Common myeloid progenitor, CD34-positive (primary cell): ENCODE measurements around the gene MLLT10.

ENCODE experiments used
- CTCF ChIA-PET: fragments of 350-600 bp; sonication (Branson Sonifier 250); formaldehyde crosslinking; loops from one replicate; lab custom pipeline; 2021; ENCODE audit warnings: antibody characterized with exemption; lab: Charles Lee
- POLR2A ChIA-PET: fragments of 350-600 bp; sonication (Branson Sonifier 250); formaldehyde crosslinking; loops from one replicate; lab custom pipeline; 2021; ENCODE audit warnings: antibody characterized with exemption; lab: Charles Lee
- DNase-seq, 3 donors: peaks; one replicate each; pipeline versions ENCODE4 v3.0.0 to v3.0.0-alpha.2; 2013
- H3K27ac ChIP-seq, 2 experiments: 1 replicate in 1 of 2; 2 replicates in 1 of 2; pipeline ENCODE4 v1.7.0; 2013; ENCODE audit warnings: inconsistent platforms in 2 of 2, low read length in 2 of 2, mild to moderate bottlenecking in 2 of 2, low read depth in 1 of 2, moderate library complexity in 1 of 2; ENCODE audit not compliant: severe bottlenecking in 2 of 2, insufficient read depth in 1 of 2, poor library complexity in 1 of 2
- H3K27me3 ChIP-seq, 5 experiments: replicated peaks in 2 of 5; 1 replicate in 3 of 5; 2 replicates in 2 of 5; pipeline versions ENCODE4 v1.6.1 to v1.7.0; 2013; ENCODE audit warnings: low read length in 4 of 5, mild to moderate bottlenecking in 2 of 5, moderate library complexity in 2 of 5, inconsistent platforms in 1 of 5; ENCODE audit not compliant: insufficient read depth in 5 of 5, control insufficient read depth in 4 of 5
- H3K36me3 ChIP-seq, 4 experiments: 1 replicate in 2 of 4; 2 replicates in 2 of 4; pipeline versions ENCODE4 v1.6.1 to v1.7.0; 2013; ENCODE audit warnings: low read length in 3 of 4, control low read depth in 1 of 4, mild to moderate bottlenecking in 1 of 4; ENCODE audit not compliant: control insufficient read depth in 4 of 4, insufficient read depth in 4 of 4
- H3K4me1 ChIP-seq, 4 experiments: 1 replicate in 3 of 4; 2 replicates in 1 of 4; pipeline versions ENCODE4 v1.6.1 to v1.7.1; 2013; ENCODE audit warnings: low read length in 3 of 4, mild to moderate bottlenecking in 3 of 4, control low read depth in 1 of 4, inconsistent platforms in 1 of 4, moderate library complexity in 1 of 4; ENCODE audit not compliant: control insufficient read depth in 4 of 4, insufficient read depth in 4 of 4; ENCODE audit errors: control extremely low read depth in 1 of 4
- H3K4me3 ChIP-seq, 7 experiments: 1 replicate in 4 of 7; 2 replicates in 3 of 7; pipeline versions ENCODE4 v1.5.1 to v1.7.0; 2013; ENCODE audit warnings: mild to moderate bottlenecking in 7 of 7, low read length in 6 of 7, moderate library complexity in 6 of 7, inconsistent platforms in 2 of 7, low read depth in 2 of 7, control low read depth in 1 of 7; ENCODE audit not compliant: insufficient read depth in 4 of 7, control insufficient read depth in 1 of 7; ENCODE audit errors: extremely low read depth in 1 of 7
- H3K9me3 ChIP-seq, 5 experiments: 1 replicate in 4 of 5; 2 replicates in 1 of 5; pipeline versions ENCODE4 v1.6.1 to v1.7.1; 2013; ENCODE audit warnings: low read length in 4 of 5, mild to moderate bottlenecking in 2 of 5, inconsistent platforms in 1 of 5, low read depth in 1 of 5, moderate library complexity in 1 of 5; ENCODE audit not compliant: control insufficient read depth in 4 of 5, insufficient read depth in 2 of 5; ENCODE audit errors: control extremely low read depth in 1 of 5
- WGBS: methylation state at CpG from one replicate; pipeline ENCODE4 v1.1.5; 2013; ENCODE audit not compliant: insufficient coverage; 5-methylcytosine and 5-hydroxymethylcytosine counted together

Gene MLLT10

DNA sequence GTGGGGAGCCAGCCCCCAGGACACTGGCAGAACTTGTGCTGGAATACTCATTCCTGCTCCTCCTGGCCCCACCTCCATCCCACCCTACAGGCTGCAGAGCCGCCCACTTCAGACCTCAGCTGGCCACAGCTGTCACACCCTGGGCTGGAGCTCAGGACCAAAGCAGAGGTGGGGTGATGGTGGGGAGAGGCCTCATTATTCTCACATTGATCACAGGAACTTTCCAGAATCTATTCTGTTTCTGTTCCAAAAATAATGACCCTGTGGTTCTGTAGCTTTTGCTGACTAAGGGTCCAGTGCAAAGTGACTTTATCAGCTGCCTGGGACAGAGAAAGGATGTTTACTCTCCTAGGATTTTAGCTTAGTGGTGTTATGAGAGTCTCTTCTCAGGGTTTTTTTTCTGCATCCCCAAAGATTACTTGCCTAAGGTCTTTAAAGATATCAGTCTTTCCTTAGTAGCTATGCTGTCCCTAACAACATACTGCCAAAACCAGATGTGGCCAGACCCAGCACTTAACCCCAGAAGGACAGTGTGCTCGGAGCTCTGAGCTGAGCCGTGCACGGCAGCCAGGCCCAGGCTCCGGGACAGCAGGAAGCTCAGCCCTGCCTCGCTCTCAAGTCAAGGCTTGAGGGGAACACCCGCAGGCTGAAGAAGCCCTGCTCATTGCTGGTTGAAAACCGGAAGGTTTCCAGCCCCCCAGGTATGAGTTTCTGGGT, 223.3 kb downstream of the MLLT10 start:
- CTCF ChIA-PET, result interaction anchor here (1.4 kb wide), 2 partner anchors 9 to 25 kb away, joined by 4 read pairs; no protein-coding TSS in a partner anchor
- POLR2A ChIA-PET, result no interaction called here
- H3K4me1 ChIP-seq, result peaks cover 0 to 2% (median 0%) of the 10 kb centered on the region in 4 experiments
- H3K27ac ChIP-seq, result no peak overlapping the region
- DNase-seq, result no peak
- peaks cover 4 to 45% (median 21%) of the 10 kb centered on the region in 4 experiments for H3K36me3 ChIP-seq
- H3K27me3 ChIP-seq, result no peaks in the 10 kb centered on the region
- no peak overlapping the region for H3K4me3 ChIP-seq
- 97% methylated on average over 6 of the region's 8 CpGs for WGBS
- no peaks in the 10 kb centered on the region for H3K9me3 ChIP-seq

DNA sequence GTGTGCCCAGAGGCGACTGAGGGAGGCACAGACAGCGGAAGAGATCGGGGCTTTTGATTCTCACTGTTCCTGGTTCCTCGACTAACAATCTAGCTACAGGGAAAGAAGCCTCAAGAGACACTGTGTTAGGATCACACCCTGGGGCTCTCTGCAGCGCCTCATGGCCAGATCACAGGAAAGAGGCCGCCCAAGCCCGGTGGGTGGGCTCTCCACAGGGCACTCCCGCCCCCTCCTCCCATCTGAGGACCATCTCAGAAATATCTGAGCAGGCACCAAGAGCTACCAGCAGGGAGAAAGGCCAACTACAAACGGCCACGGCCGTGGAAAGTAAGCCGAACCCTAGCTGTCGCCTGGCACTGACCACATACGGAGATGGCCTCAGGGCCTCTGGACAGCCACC, 224.2 kb downstream of the MLLT10 start:
- no peak for DNase-seq
- Histone ChIP-seq H3K4me3 (no peak overlapping the region), H3K4me1 (peaks cover 0 to 2% (median 0%) of the 10 kb centered on the region in 4 experiments), H3K27ac (no peak overlapping the region), H3K9me3 (no peaks in the 10 kb centered on the region), H3K36me3 (peaks cover 4 to 45% (median 18%) of the 10 kb centered on the region in 4 experiments), H3K27me3 (no peaks in the 10 kb centered on the region)
- POLR2A ChIA-PET, result no interaction called here
- WGBS, result 96% methylated on average over 11 of the region's 14 CpGs
- CTCF ChIA-PET, result interaction anchor here (1.4 kb wide), 2 partner anchors 8 to 26 kb away, joined by 4 read pairs; no protein-coding TSS in a partner anchor

- Histone ChIP-seq H3K36me3 (peaks cover 4 to 45% (median 17%) of the 10 kb centered on the region in 4 experiments), H3K9me3 (no peaks in the 10 kb centered on the region), H3K4me3 (no peak overlapping the region), H3K4me1 (peaks cover 0 to 2% (median 0%) of the 10 kb centered on the region in 4 experiments), H3K27me3 (no peaks in the 10 kb centered on the region), H3K27ac (no peak overlapping the region)
- no CpG with 5 or more reads among the region's 7 CpGs for WGBS
- no peak for DNase-seq
- POLR2A ChIA-PET, result no interaction called here
- CTCF ChIA-PET, result no interaction called here
Measured at GRCh38 chr10:21758696-21759095, 224.7 kb downstream of the MLLT10 start.

- H3K9me3 ChIP-seq, result no peaks in the 10 kb centered on the region
- no peaks in the 10 kb centered on the region for H3K27me3 ChIP-seq
- 98% methylated on average over 20 of the region's 21 CpGs for WGBS
- ChIA-PET CTCF (no interaction called here), POLR2A (no interaction called here)
- no peak overlapping the region for H3K27ac ChIP-seq
- H3K4me3 ChIP-seq, result no peak overlapping the region
- DNase-seq, result no peak
- H3K36me3 ChIP-seq, result peaks cover 4 to 43% (median 17%) of the 10 kb centered on the region in 4 experiments
- peaks cover 0 to 2% (median 0%) of the 10 kb centered on the region in 4 experiments for H3K4me1 ChIP-seq
Measured at GRCh38 chr10:21759232-21759631, 225.2 kb downstream of the MLLT10 start.

DNA sequence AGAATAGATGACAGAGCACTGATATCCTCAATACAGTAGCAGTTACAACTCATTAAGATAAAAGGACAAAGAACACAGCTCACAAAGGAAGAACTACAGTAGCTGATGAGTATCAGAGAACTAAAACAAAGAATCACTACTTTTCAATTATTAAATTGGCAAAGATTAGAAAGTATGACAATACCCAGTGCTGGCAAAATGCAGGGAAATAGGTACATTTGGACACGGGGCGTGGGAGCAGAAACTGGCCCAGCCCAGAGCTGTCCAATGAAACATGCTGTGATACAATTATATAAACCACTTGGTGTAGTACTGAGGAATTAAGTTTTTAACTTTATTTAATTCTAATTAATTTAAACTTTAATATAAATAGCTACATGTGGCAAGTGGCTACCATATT, 226.3 kb downstream of the MLLT10 start:
- Histone ChIP-seq H3K36me3 (peaks cover 2 to 36% (median 17%) of the 10 kb centered on the region in 4 experiments), H3K27ac (no peak overlapping the region), H3K9me3 (no peaks in the 10 kb centered on the region), H3K4me3 (no peak overlapping the region), H3K27me3 (no peaks in the 10 kb centered on the region), H3K4me1 (no peaks in the 10 kb centered on the region)
- no CpG with 5 or more reads among the region's 2 CpGs for WGBS
- ChIA-PET CTCF (interaction anchor here (1.6 kb wide), 1 partner anchor 171 kb away, joined by 3 read pairs; no protein-coding TSS in a partner anchor), POLR2A (no interaction called here)
- DNase-seq, result no peak

- Histone ChIP-seq H3K27ac (no peak overlapping the region), H3K4me3 (no peak overlapping the region), H3K36me3 (peaks cover 0 to 5% (median 0%) of the 10 kb centered on the region in 4 experiments), H3K4me1 (no peaks in the 10 kb centered on the region), H3K27me3 (no peaks in the 10 kb centered on the region), H3K9me3 (no peaks in the 10 kb centered on the region)
- no peak for DNase-seq
- ChIA-PET POLR2A (no interaction called here), CTCF (no interaction called here)
- WGBS, result 83% methylated on average over 1 of the region's 5 CpGs
Measured at GRCh38 chr10:21764466-21765189, 230.6 kb downstream of the MLLT10 start.

- H3K27me3 ChIP-seq, result no peaks in the 10 kb centered on the region
- H3K36me3 ChIP-seq, result peaks cover 0 to 4% (median 1%) of the 10 kb centered on the region in 4 experiments
- no peaks in the 10 kb centered on the region for H3K4me1 ChIP-seq
- no peak for DNase-seq
- no peaks in the 10 kb centered on the region for H3K9me3 ChIP-seq
- ChIA-PET CTCF (interaction anchor here (1.0 kb wide), 1 partner anchor 36 kb away, joined by 3 read pairs; no protein-coding TSS in a partner anchor), POLR2A (no interaction called here)
- WGBS, result 88% methylated on average over 1 of the region's 3 CpGs
- H3K4me3 ChIP-seq, result no peak overlapping the region
- no peak overlapping the region for H3K27ac ChIP-seq
Measured at GRCh38 chr10:21769041-21769440, 235.0 kb downstream of the MLLT10 start.
